ENCODE data around the gene NFKBIE.
A peak's percentile ranks its signal among the peaks of the same experiment; 100 is the strongest.

Gene NFKBIE

GRCh38 chr6:44223319-44224028, 41.9 kb downstream of the NFKBIE start, which contains the start of gene SLC29A1:
TSS of gene SLC29A1 (plus strand) at chr6:44223595. CDS start at chr6:44227314, 3,719 bp downstream.
- Mint-ChIP-seq H3K27ac (peak within 1 kb of the TSS; percentile 82), H3K4me3 (peak within 1 kb of the TSS; percentile 93), H3K36me3 (peaks cover 3% of the 10 kb centered on the region), H3K4me1 (peaks cover 36% of the 10 kb centered on the region), H3K9me3 (no peaks in the 10 kb centered on the region), H3K27me3 (no peaks in the 10 kb centered on the region)

DNA sequence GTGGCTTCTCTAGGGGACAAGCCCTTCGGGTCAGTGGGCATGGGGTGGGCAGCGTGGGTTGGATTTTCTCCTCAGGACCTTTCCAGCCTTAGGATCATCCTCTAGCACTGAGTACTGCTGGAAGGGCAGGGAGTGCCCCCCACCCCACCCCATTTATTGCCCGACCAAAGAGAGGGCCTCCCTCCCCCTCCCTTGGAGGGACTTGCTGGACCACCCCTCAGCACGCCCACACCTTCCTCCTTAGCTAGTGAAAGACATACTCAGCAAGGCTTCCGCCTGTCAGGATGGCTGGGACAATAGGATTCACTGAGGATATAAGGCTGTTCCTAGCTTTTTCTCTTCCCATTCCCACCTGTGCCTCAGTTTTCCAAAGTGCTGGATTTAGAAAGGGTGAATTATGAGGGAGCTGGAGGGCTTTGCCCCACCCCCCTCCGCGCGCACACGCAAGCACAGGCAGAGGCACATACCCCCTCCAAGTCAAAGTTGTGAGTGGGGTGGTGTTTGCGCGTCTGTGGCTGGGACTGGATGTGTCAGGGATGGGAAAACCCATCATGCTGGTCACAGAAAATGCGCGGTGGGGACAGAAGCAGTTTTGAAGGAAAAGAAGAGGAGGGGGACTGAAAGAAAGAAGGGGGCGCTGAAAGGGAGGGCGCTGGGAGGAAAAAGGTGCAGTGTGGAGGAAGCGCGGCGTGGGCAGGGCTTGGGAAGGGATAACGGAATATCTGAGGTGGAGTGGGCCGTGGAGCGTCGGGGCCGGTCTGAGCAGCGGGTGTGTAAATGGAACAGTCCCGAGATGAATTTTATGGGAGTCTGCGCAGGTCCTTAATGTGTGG, 42.6 kb downstream of the NFKBIE start:
- peaks cover 38% of the 10 kb centered on the region for H3K4me1 Mint-ChIP-seq

GRCh38 chr6:44221961-44222335, 43.4 kb downstream of the NFKBIE start:
- H3K27me3 Mint-ChIP-seq = no peaks in the 10 kb centered on the region
- H3K36me3 Mint-ChIP-seq = peaks cover 3% of the 10 kb centered on the region
- no peak overlapping the region for H3K27ac Mint-ChIP-seq
- peak overlapping the region; percentile 15 for H3K4me3 Mint-ChIP-seq
- H3K4me1 Mint-ChIP-seq = peaks cover 38% of the 10 kb centered on the region
- H3K9me3 Mint-ChIP-seq = no peaks in the 10 kb centered on the region

More for the DNA sequence above, 42.6 kb downstream of the NFKBIE start:
- Mint-ChIP-seq H3K36me3 (peaks cover 3% of the 10 kb centered on the region), H3K4me3 (peak overlapping the region; percentile 93), H3K27ac (peak overlapping the region; percentile 47), H3K27me3 (no peaks in the 10 kb centered on the region), H3K9me3 (no peaks in the 10 kb centered on the region)

DNA sequence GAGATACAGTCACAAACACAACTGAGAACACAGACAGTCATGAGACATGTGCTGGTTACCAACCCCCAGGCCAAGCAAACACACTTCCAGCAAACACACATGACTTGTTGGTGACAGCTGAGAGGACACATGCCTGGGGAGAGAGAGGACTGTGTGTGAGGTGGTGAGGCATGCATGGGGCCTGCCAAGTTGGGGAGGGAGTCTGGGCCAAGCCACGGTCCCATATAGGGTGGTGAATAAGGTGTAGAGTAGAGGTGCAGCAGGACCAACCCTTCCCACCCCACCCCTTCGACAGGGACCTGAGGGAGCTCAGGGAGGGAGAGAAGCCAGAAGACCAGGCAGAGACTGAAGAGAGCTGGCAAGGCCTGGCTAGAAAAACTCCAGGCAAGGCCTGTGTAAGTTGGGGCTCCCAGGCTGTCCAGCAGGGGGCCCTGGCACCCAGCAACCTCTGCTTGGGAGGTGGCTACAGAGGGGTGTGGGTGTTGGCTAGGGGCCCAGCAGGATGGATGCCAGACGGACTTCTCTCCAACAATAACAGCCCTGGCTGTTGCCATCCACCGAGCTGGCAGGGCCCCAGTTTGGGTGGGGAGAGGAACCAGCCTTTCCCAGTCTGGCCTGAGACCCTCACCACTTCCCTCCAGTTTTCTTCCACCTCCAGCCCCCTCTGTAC, 43.9 kb downstream of the NFKBIE start:
- peak overlapping the region; percentile 15 for H3K4me3 Mint-ChIP-seq

DNA sequence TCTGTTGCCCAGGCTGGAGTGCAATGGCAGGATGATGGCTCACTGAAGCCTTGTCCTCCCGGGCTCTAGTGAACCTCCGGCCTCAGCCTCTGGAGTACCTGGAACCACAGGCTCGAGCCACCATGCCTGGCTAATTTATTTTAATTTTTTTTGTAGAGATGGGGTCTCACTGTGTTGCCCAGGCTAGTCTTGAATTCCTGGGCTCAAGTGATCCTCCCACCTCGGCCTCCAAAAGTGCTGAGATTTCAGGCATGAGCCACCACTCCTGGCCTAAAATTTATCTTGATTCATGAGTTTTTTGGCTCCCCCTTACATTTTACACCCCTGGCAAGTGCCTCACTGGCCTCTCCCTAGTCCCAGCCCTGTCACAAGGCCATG, 44.4 kb downstream of the NFKBIE start:
- no peak overlapping the region for H3K4me3 Mint-ChIP-seq
- peaks cover 3% of the 10 kb centered on the region for H3K36me3 Mint-ChIP-seq
- H3K4me1 Mint-ChIP-seq = peaks cover 38% of the 10 kb centered on the region
- no peaks in the 10 kb centered on the region for H3K9me3 Mint-ChIP-seq
- no peak overlapping the region for H3K27ac Mint-ChIP-seq
- H3K27me3 Mint-ChIP-seq = no peaks in the 10 kb centered on the region

More for the DNA sequence above, 43.9 kb downstream of the NFKBIE start:
- no peaks in the 10 kb centered on the region for H3K9me3 Mint-ChIP-seq
- H3K36me3 Mint-ChIP-seq = peaks cover 3% of the 10 kb centered on the region
- peaks cover 38% of the 10 kb centered on the region for H3K4me1 Mint-ChIP-seq
- no peak overlapping the region for H3K27ac Mint-ChIP-seq
- no peaks in the 10 kb centered on the region for H3K27me3 Mint-ChIP-seq

- H3K4me3 Mint-ChIP-seq = no peak overlapping the region
- no peak overlapping the region for H3K27ac Mint-ChIP-seq
- no peaks in the 10 kb centered on the region for H3K27me3 Mint-ChIP-seq
- peaks cover 34% of the 10 kb centered on the region for H3K4me1 Mint-ChIP-seq
- H3K36me3 Mint-ChIP-seq = peaks cover 3% of the 10 kb centered on the region
- no peaks in the 10 kb centered on the region for H3K9me3 Mint-ChIP-seq
These were observed 45.3 kb downstream of the NFKBIE start for GRCh38 chr6:44219815-44220784.

DNA sequence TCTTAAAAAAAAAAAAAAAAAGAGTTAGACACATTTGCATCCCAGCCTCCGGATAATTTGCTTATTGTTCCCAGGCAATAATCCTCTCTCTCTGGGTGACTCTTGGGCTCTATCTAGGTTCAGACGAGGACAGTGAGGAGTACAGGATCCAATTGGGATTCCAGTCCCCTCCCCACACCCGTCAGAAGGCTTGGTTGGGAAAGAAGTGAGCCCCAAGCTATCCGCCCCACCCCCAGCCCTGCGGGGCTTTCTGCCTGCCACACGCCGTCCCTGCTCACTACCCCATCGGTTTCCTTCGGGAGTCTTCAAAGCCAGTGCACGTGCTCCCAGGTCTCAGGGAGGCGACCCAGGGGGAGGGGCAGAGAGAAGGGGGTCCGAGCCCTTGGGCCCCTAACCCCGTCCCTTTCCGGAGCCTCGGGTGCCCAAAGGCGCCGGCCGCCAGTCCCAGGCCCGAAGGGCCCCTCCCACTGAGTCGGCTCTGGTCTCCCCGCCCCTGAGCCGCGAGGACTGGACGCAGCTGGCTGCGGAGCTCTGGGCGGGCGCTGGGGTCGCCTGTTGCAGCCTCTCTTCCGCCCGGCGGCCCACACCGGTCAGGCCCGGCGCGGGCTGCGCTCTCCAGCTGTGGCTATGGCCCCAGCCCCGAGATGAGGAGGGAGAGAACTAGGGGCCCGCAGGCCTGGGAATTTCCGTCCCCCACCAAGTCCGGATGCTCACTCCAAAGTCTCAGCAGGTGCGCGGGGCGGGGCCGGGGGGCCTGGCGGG, 46.1 kb downstream of the NFKBIE start:
- Mint-ChIP-seq H3K4me3 (peak overlapping the region; percentile 63), H3K27me3 (no peaks in the 10 kb centered on the region), H3K9me3 (no peaks in the 10 kb centered on the region), H3K27ac (no peak overlapping the region), H3K36me3 (no peaks in the 10 kb centered on the region), H3K4me1 (peaks cover 26% of the 10 kb centered on the region)

- Mint-ChIP-seq H3K4me1 (peaks cover 17% of the 10 kb centered on the region), H3K27ac (no peak overlapping the region), H3K27me3 (no peaks in the 10 kb centered on the region), H3K4me3 (no peak overlapping the region), H3K36me3 (no peaks in the 10 kb centered on the region), H3K9me3 (no peaks in the 10 kb centered on the region)
These were observed 47.8 kb downstream of the NFKBIE start for GRCh38 chr6:44217332-44218143.

DNA sequence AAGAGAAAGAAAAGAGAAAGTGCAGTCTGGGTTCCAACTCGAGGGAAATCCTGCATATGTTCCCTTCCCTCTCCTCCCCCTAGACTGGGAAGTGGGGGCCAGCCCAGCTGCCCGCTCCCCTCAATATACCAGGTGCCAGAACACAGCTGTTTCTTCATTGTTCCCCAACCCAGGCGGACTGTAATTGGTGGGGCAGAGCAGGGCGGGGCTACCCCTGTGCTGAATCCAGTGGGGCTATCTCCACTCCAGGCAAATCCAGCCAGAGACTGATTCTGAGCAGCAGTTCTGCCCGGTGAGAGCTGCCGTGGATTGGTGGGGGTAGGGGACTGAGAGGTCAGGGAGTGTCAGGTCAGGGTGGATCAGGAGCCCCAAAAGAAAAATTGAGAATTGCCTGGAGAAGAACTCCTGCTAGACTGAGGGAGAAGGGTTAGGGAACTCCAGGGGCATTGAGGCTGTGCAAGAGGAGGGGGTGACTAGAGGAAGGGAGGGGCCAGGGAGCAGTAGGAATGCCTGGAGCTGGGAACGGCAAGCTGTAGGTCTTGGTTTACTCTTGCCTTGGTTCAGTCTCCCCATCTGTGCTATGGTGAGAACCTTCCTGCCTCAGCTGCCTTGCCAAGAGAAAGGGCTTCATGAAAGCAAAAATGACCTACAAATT, 48.5 kb downstream of the NFKBIE start, which contains the start of gene MYMX:
MYMX (plus strand) TSS at position 250 of the 655 bp plus-strand sequence. CDS start 546 bp downstream, outside the sequence.
- Mint-ChIP-seq H3K36me3 (no peaks in the 10 kb centered on the region), H3K4me1 (peaks cover 13% of the 10 kb centered on the region), H3K27ac (no peak within 1 kb of the TSS), H3K4me3 (no peak within 1 kb of the TSS), H3K27me3 (no peaks in the 10 kb centered on the region), H3K9me3 (no peaks in the 10 kb centered on the region)

- Mint-ChIP-seq H3K27ac (no peak overlapping the region), H3K4me3 (no peak overlapping the region), H3K4me1 (peaks cover 7% of the 10 kb centered on the region), H3K27me3 (no peaks in the 10 kb centered on the region), H3K9me3 (no peaks in the 10 kb centered on the region), H3K36me3 (no peaks in the 10 kb centered on the region)
These were observed 51.0 kb downstream of the NFKBIE start for GRCh38 chr6:44214307-44214706.

- H3K4me1 Mint-ChIP-seq = no peaks in the 10 kb centered on the region
- no peak overlapping the region for H3K4me3 Mint-ChIP-seq
- no peaks in the 10 kb centered on the region for H3K36me3 Mint-ChIP-seq
- no peak overlapping the region for H3K27ac Mint-ChIP-seq
- H3K27me3 Mint-ChIP-seq = no peaks in the 10 kb centered on the region
- no peaks in the 10 kb centered on the region for H3K9me3 Mint-ChIP-seq
These were observed 54.1 kb downstream of the NFKBIE start for GRCh38 chr6:44211284-44211683.

All from activated naive CD4-positive, alpha-beta T cell treated with anti-CD3 and anti-CD28 coated beads, Interleukin-2, amount 50 U/mL, for 24 hours (primary cell).